ENCODE data around the gene LAMC3. TPM values are rescaled to one million over a fixed set of nuclear protein-coding genes. Genes with fewer than 3 reads are reported as not detected.

LAMC3 gene
- total and polyA plus RNA-seq, 2 experiments from 2014 or later = not detected

GRCh38 chr9:131085370-131086122 is 76.6 kb downstream of the LAMC3 start:
- Histone ChIP-seq H3K9me3 (ENCODE audit: low read depth) (no peaks in the 10 kb centered on the region), H3K4me3 (no peak overlapping the region), H3K27me3 (replicated peaks; ENCODE audit: insufficient read depth) (no peaks in the 10 kb centered on the region), H3K36me3 (ENCODE audit: low read depth) (no peaks in the 10 kb centered on the region), H3K4me1 (ENCODE audit: insufficient read depth) (no peaks in the 10 kb centered on the region), H3K79me2 (ENCODE audit: insufficient read depth) (no peaks in the 10 kb centered on the region), H4K20me1 (ENCODE audit: insufficient read depth) (no peaks in the 10 kb centered on the region), H3K9me2 (ENCODE audit: insufficient read depth) (no peaks in the 10 kb centered on the region), H3K9ac (no peak overlapping the region), H2AFZ (no peak overlapping the region), H3K27ac (no peak overlapping the region), H3F3A (ENCODE audit: insufficient read depth) (no peaks in the 10 kb centered on the region), H3K4me2 (ENCODE audit: unreplicated experiment) (no peak overlapping the region)
- no peak for DNase-seq
- in situ Hi-C loops (cut with MboI) = no loop called here
- TF ChIP-seq EZH2 (IDR thresholded peaks at IDR 0.05; ENCODE audit: insufficient read depth, poor library complexity, severe bottlenecking) (no peak), EZH2phosphoT487 (IDR thresholded peaks at IDR 0.05; ENCODE audit: insufficient read depth, low read depth) (no peak)
- WGBS, 2 experiments (ENCODE audit: low coverage in 1 of 2, low lambda C conversion rate in 2 of 2, missing lambda C conversion rate in 2 of 2) = 73% methylated on average over 20 to 23 of the region's 23 CpGs

- no peak overlapping the region for H3K4me3 ChIP-seq
- H3K4me2 ChIP-seq (ENCODE audit: unreplicated experiment) = no peak overlapping the region
- H3K27me3 ChIP-seq (replicated peaks; ENCODE audit: insufficient read depth) = no peaks in the 10 kb centered on the region
- H3K79me2 ChIP-seq (ENCODE audit: insufficient read depth) = no peaks in the 10 kb centered on the region
- H3K9ac ChIP-seq = no peak overlapping the region
- H3K9me2 ChIP-seq (ENCODE audit: insufficient read depth) = no peaks in the 10 kb centered on the region
- H3K36me3 ChIP-seq (ENCODE audit: low read depth) = no peaks in the 10 kb centered on the region
- 68 to 79% methylated on average over 18 to 19 of the region's 19 CpGs for WGBS, 2 experiments (ENCODE audit: low coverage in 1 of 2, low lambda C conversion rate in 2 of 2, missing lambda C conversion rate in 2 of 2)
- H3F3A ChIP-seq (ENCODE audit: insufficient read depth) = no peaks in the 10 kb centered on the region
- no peak overlapping the region for H3K27ac ChIP-seq
- no peak for TF ChIP-seq EZH2 (IDR thresholded peaks at IDR 0.05; ENCODE audit: insufficient read depth, poor library complexity, severe bottlenecking)
- no peak for TF ChIP-seq EZH2phosphoT487 (IDR thresholded peaks at IDR 0.05; ENCODE audit: insufficient read depth, low read depth)
- no peak for DNase-seq
- H2AFZ ChIP-seq = no peak overlapping the region
- H4K20me1 ChIP-seq (ENCODE audit: insufficient read depth) = no peaks in the 10 kb centered on the region
- in situ Hi-C loops (cut with MboI) = no loop called here
- no peaks in the 10 kb centered on the region for H3K9me3 ChIP-seq (ENCODE audit: low read depth)
- H3K4me1 ChIP-seq (ENCODE audit: insufficient read depth) = no peaks in the 10 kb centered on the region
These were observed 78.5 kb downstream of the LAMC3 start for GRCh38 chr9:131087354-131087893.

GRCh38 chr9:131090025-131090787 is 81.2 kb downstream of the LAMC3 start:
- Histone ChIP-seq H4K20me1 (ENCODE audit: insufficient read depth) (no peaks in the 10 kb centered on the region), H3K36me3 (ENCODE audit: low read depth) (no peaks in the 10 kb centered on the region), H3K79me2 (ENCODE audit: insufficient read depth) (no peaks in the 10 kb centered on the region), H3F3A (ENCODE audit: insufficient read depth) (no peaks in the 10 kb centered on the region), H3K4me1 (ENCODE audit: insufficient read depth) (no peaks in the 10 kb centered on the region; the same call in 1 of the 2 replicates), H3K4me3 (no peak overlapping the region), H3K9me2 (ENCODE audit: insufficient read depth) (no peaks in the 10 kb centered on the region), H2AFZ (no peak overlapping the region), H3K9me3 (ENCODE audit: low read depth) (no peaks in the 10 kb centered on the region), H3K4me2 (ENCODE audit: unreplicated experiment) (no peak overlapping the region), H3K9ac (no peak overlapping the region), H3K27ac (no peak overlapping the region), H3K27me3 (replicated peaks; ENCODE audit: insufficient read depth) (peaks cover 9% of the 10 kb centered on the region)
- in situ Hi-C loops (cut with MboI) = no loop called here
- WGBS, 2 experiments (ENCODE audit: low coverage in 1 of 2, low lambda C conversion rate in 2 of 2, missing lambda C conversion rate in 2 of 2) = 83% methylated on average over 12 to 13 of the region's 13 CpGs
- no peak for TF ChIP-seq EZH2phosphoT487 (IDR thresholded peaks at IDR 0.05; ENCODE audit: insufficient read depth, low read depth)
- TF ChIP-seq EZH2 (IDR thresholded peaks at IDR 0.05; ENCODE audit: insufficient read depth, poor library complexity, severe bottlenecking) = no peak
- DNase-seq = no peak

GRCh38 chr9:131091352-131091992 is 82.5 kb downstream of the LAMC3 start:
- in situ Hi-C loops (cut with MboI) = no loop called here

More at GRCh38 chr9:131091352-131091992, 82.5 kb downstream of the LAMC3 start:
- Histone ChIP-seq H3K9me2 (ENCODE audit: insufficient read depth) (no peaks in the 10 kb centered on the region), H3K27ac (no peak overlapping the region), H4K20me1 (ENCODE audit: insufficient read depth) (no peaks in the 10 kb centered on the region), H2AFZ (no peak overlapping the region), H3K79me2 (ENCODE audit: insufficient read depth) (no peaks in the 10 kb centered on the region), H3K4me3 (no peak overlapping the region), H3K9me3 (ENCODE audit: low read depth) (no peaks in the 10 kb centered on the region), H3K9ac (no peak overlapping the region), H3K4me2 (ENCODE audit: unreplicated experiment) (no peak overlapping the region), H3K36me3 (ENCODE audit: low read depth) (no peaks in the 10 kb centered on the region), H3K27me3 (replicated peaks; ENCODE audit: insufficient read depth) (peaks cover 20% of the 10 kb centered on the region), H3F3A (ENCODE audit: insufficient read depth) (no peaks in the 10 kb centered on the region), H3K4me1 (ENCODE audit: insufficient read depth) (no peaks in the 10 kb centered on the region; the same call in 1 of the 2 replicates)
- 73 to 75% methylated on average over 18 to 19 of the region's 19 CpGs for WGBS, 2 experiments (ENCODE audit: low coverage in 1 of 2, low lambda C conversion rate in 2 of 2, missing lambda C conversion rate in 2 of 2)
- DNase-seq = no peak
- TF ChIP-seq EZH2 (IDR thresholded peaks at IDR 0.05; ENCODE audit: insufficient read depth, poor library complexity, severe bottlenecking) (no peak), EZH2phosphoT487 (IDR thresholded peaks at IDR 0.05; ENCODE audit: insufficient read depth, low read depth) (no peak)
